ENCODE measurements around the gene PLOD3. TPM values are rescaled to one million over a fixed set of nuclear protein-coding genes. Genes with fewer than 3 reads are reported as not detected.

Gene PLOD3
- total and polyA plus RNA-seq, 2 of the 8 experiments (the other 6 are each of a cell fraction or from before 2014, with no cell fraction given) = 28.4 to 47.2 TPM

DNA sequence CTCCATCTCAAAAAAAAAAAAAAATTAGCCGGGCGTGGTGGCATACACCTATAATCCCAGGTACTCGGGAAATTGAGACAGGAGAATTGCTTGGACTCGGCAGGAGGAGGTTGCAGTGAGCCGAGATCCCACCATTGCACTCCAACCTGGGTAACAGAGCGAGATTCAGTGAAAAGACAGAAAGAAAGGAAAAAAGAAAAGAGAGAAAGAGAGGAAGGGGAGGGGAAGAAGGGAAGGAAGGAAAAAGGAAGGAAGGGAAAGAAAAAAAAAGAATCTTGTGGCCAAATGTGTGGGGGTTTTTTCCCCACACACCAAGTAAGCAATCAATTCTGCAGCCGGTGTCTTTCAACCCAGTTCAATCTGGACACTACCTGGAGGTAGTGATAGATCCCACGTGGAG lies 28.3 kb downstream of the PLOD3 start (continued):
- no peak for TF ChIP-seq CHD7 (IDR thresholded peaks at IDR 0.05; ENCODE audit: insufficient replicate concordance, low read length)
- no peak for TF ChIP-seq KDM4A (IDR thresholded peaks at IDR 0.05; ENCODE audit: low read depth, low read length, severe bottlenecking)
- TF ChIP-seq CBX8 (IDR thresholded peaks at IDR 0.05; ENCODE audit: borderline replicate concordance, low read depth, low read length) = no peak
- no peak for TF ChIP-seq RFX5 (IDR thresholded peaks at IDR 0.05; ENCODE audit: borderline replicate concordance, low read depth, low read length)
- no peak for TF ChIP-seq POLR2AphosphoS5 (IDR thresholded peaks at IDR 0.05; ENCODE audit: low read depth, low read length)
- no peak for TF ChIP-seq BRCA1 (IDR thresholded peaks at IDR 0.05; ENCODE audit: low read depth, low read length)
